Liver (tissue), 10 donors: ENCODE results near the gene TRIM16. TPM values are rescaled to one million over a fixed set of nuclear protein-coding genes. Genes with fewer than 3 reads are reported as not detected.
"Not testable (repeated sequence)": the region's sequence is repeated elsewhere in the genome, so short reads cannot be mapped to it uniquely, and the experiment has no call there.

Source experiments
- DNase-seq: peaks from one replicate; pipeline ENCODE4 v3.0.0-alpha.2; 2017; ENCODE audit warnings: low spot score
- H3K27ac ChIP-seq, 2 donors: one replicate each; pipeline ENCODE4 v1.7.0; 2013; ENCODE audit warnings: inconsistent platforms in 2 of 2, low read length in 2 of 2, control low read depth in 1 of 2, low read depth in 1 of 2, mild to moderate bottlenecking in 1 of 2
- H3K27me3 ChIP-seq, 4 donors: one replicate each; pipeline versions ENCODE4 v1.6.1 to v1.7.0; 2013; ENCODE audit warnings: low read length in 3 of 4, inconsistent platforms in 1 of 4, mild to moderate bottlenecking in 1 of 4, moderate library complexity in 1 of 4; ENCODE audit not compliant: control insufficient read depth in 4 of 4, insufficient read depth in 4 of 4
- H3K36me3 ChIP-seq, 4 donors: one replicate each; pipeline versions ENCODE4 v1.6.1 to v1.7.0; 2013; ENCODE audit warnings: low read length in 3 of 4, mild to moderate bottlenecking in 3 of 4, low read depth in 1 of 4, moderate library complexity in 1 of 4; ENCODE audit not compliant: control insufficient read depth in 4 of 4, insufficient read depth in 3 of 4
- H3K4me1 ChIP-seq, 4 donors: one replicate each; pipeline versions ENCODE4 v1.6.1 to v1.7.0; 2013; ENCODE audit warnings: low read length in 3 of 4, mild to moderate bottlenecking in 3 of 4, moderate library complexity in 1 of 4; ENCODE audit not compliant: control insufficient read depth in 4 of 4, insufficient read depth in 4 of 4
- H3K4me3 ChIP-seq, 3 donors: one replicate each; pipeline versions ENCODE4 v1.6.1 to v1.7.0; 2013; ENCODE audit warnings: low read length in 3 of 3, control low read depth in 1 of 3, low read depth in 1 of 3, mild to moderate bottlenecking in 1 of 3
- H3K9ac ChIP-seq, 2 donors: one replicate each; pipeline ENCODE4 v1.7.0; 2013; ENCODE audit warnings: low read length in 2 of 2, mild to moderate bottlenecking in 2 of 2, moderate library complexity in 2 of 2, control low read depth in 1 of 2, low read depth in 1 of 2
- H3K9me3 ChIP-seq, 4 donors: one replicate each; pipeline versions ENCODE4 v1.6.1 to v1.7.0; 2013; ENCODE audit warnings: low read length in 3 of 4; ENCODE audit not compliant: control insufficient read depth in 4 of 4
- WGBS: extraction: QIAGEN DNeasy Blood & Tissue Kit; methylation state at CpG from one replicate; pipeline ENCODE4 v1.1.7; 2013; 5-methylcytosine and 5-hydroxymethylcytosine counted together
- polyA plus RNA-seq, 2 donors: library from polyadenylated mRNA; stranded (reverse) in 1 of 2; unstranded in 1 of 2; fragments of 200-250 nt in 1 of 2; fragments of >200 nt in 1 of 2; fragmentation: Nextera tagmentation in 1 of 2; extraction: Ambion mirVana in 1 of 2; gene quantifications; one replicate each; pipeline versions ENCODE4 v1.2.1 to v1.2.3, GENCODE V29; 2013 to 2015
- small RNA-seq: library from RNA; depleted of rRNA; stranded (forward); fragments of <200 nt; gene quantifications from one replicate; pipeline ENCODE3, GENCODE V24; 2014
- total RNA-seq, 2 donors: library from RNA; depleted of rRNA; stranded (reverse); fragments of >200 nt; gene quantifications; one replicate each; pipeline ENCODE4 v1.2.3, GENCODE V29; 2014
- donor health status: healthy.
- donor health status: healthy.
- donor health status: healthy.
- donor health status: healthy.
- donor health status: healthy.

Gene TRIM16
- total and polyA plus RNA-seq, 4 donors, result 1.9 to 6.6 (median 4.7) TPM

- not testable (repeated sequence) for H3K9ac ChIP-seq, DNase-seq, H3K4me1 ChIP-seq, H3K27me3 ChIP-seq, H3K36me3 ChIP-seq, H3K27ac ChIP-seq, H3K4me3 ChIP-seq, H3K9me3 ChIP-seq
- 93% methylated on average over 4 of the region's 4 CpGs for WGBS
Observed at GRCh38 chr17:15581462-15581861, 102.6 kb downstream of the TRIM16 start.

Small RNAs within 50 kb of the gene (small RNA-seq; reads per million reads assigned to genes)
- gene AC005838.1 (not detected), gene ZNF29P (not detected)

Other genes starting within 250 kb of the TRIM16 start
- gene CDRT4, start 216.7 kb downstream of the TRIM16 start, total RNA-seq, result 1 to 10 TPM; 1.8 to 3.3 TPM
- gene CDRT4, start 216.7 kb downstream of the TRIM16 start, polyA plus RNA-seq, result under 1 TPM in 1 of 2 donors, not detected in 1; 0.43 TPM
- gene TVP23C, start 120.8 kb downstream of the TRIM16 start, total RNA-seq, result 10 to 100 TPM in 1 of 2 donors, 1 to 10 TPM in 1; 8.8 to 20.7 TPM
- gene TVP23C, start 120.8 kb downstream of the TRIM16 start, polyA plus RNA-seq, result 1 to 10 TPM in 1 of 2 donors, under 1 TPM in 1; 0.77 to 1.0 TPM
- gene FBXW10B, start 64.6 kb downstream of the TRIM16 start, total RNA-seq, result under 1 TPM in 1 of 2 donors, not detected in 1; 0.59 TPM
- under 1 TPM; 0.10 to 0.42 TPM for gene FBXW10B, start 64.6 kb downstream of the TRIM16 start, polyA plus RNA-seq
- gene ZNF286A, start 15.4 kb upstream of the TRIM16 start, total RNA-seq, result 1 to 10 TPM; 6.8 to 7.5 TPM
- 1 to 10 TPM; 1.1 to 1.4 TPM for gene ZNF286A, start 15.4 kb upstream of the TRIM16 start, polyA plus RNA-seq
- not detected for gene TBC1D26, start 48.0 kb upstream of the TRIM16 start, total RNA-seq
- not detected for gene TBC1D26, start 48.0 kb upstream of the TRIM16 start, polyA plus RNA-seq